ENCODE measurements around the gene ZNF579. TPM values are rescaled to one million over a fixed set of nuclear protein-coding genes. Genes with fewer than 3 reads are reported as not detected.

The ZNF579 gene
- total RNA-seq, 1 donor from 2014 or later, result 35.0 TPM

GRCh38 chr19:55599842-55600661 is 19.4 kb upstream of the ZNF579 start, which contains the start of gene ZNF524:
ZNF524 (plus strand) TSS chr19:55600288; CDS start chr19:55602113, 1,825 bp downstream.
- H3K4me1 Mint-ChIP-seq, result peaks cover 24% of the 10 kb centered on the region
- no peak for TF ChIP-seq CTCF (IDR thresholded peaks at IDR 0.05; ENCODE audit: unreplicated experiment)

GRCh38 chr19:55599468-55599841 is 18.8 kb upstream of the ZNF579 start, which contains the start of gene FIZ1:
FIZ1 (minus strand) TSS chr19:55599517; CDS start chr19:55597865, 1,652 bp downstream.
- TF ChIP-seq CTCF (IDR thresholded peaks at IDR 0.05; ENCODE audit: unreplicated experiment), result no peak
- peaks cover 11% of the 10 kb centered on the region for H3K9me3 Mint-ChIP-seq
- peak within 1 kb of the TSS; percentile 100 for H3K27ac Mint-ChIP-seq
- H3K4me3 Mint-ChIP-seq, result peak within 1 kb of the TSS; percentile 99
- H3K27me3 Mint-ChIP-seq (ENCODE audit: low read depth), result no peaks in the 10 kb centered on the region
- H3K36me3 Mint-ChIP-seq, result peaks cover 36% of the 10 kb centered on the region
- H3K4me1 Mint-ChIP-seq, result peaks cover 19% of the 10 kb centered on the region
- DNase-seq (ENCODE audit: low spot score in 2 of 2, unreplicated experiment in 2 of 2), result peak; percentile 95 to 98

More at GRCh38 chr19:55599842-55600661, 19.4 kb upstream of the ZNF579 start, which contains the start of gene ZNF524:
- Mint-ChIP-seq H3K27me3 (ENCODE audit: low read depth) (no peaks in the 10 kb centered on the region), H3K4me3 (peak within 1 kb of the TSS; percentile 99), H3K9me3 (peaks cover 8% of the 10 kb centered on the region), H3K27ac (peak within 1 kb of the TSS; percentile 100), H3K36me3 (peaks cover 31% of the 10 kb centered on the region)
- DNase-seq (ENCODE audit: low spot score in 2 of 2, unreplicated experiment in 2 of 2), result peak; percentile 84 to 87

- peak; percentile 89 to 98 for DNase-seq (ENCODE audit: low spot score in 2 of 2, unreplicated experiment in 2 of 2)
- Mint-ChIP-seq H3K9me3 (peaks cover 11% of the 10 kb centered on the region), H3K4me1 (peaks cover 18% of the 10 kb centered on the region), H3K36me3 (peaks cover 36% of the 10 kb centered on the region), H3K27ac (peak overlapping the region; percentile 100), H3K27me3 (ENCODE audit: low read depth) (no peaks in the 10 kb centered on the region), H3K4me3 (peak overlapping the region; percentile 99)
- no peak for TF ChIP-seq CTCF (IDR thresholded peaks at IDR 0.05; ENCODE audit: unreplicated experiment)
Measured at GRCh38 chr19:55598719-55599467, 18.2 kb upstream of the ZNF579 start.

- Mint-ChIP-seq H3K27me3 (ENCODE audit: low read depth) (no peaks in the 10 kb centered on the region), H3K4me3 (no peak overlapping the region), H3K9me3 (peaks cover 11% of the 10 kb centered on the region), H3K27ac (no peak overlapping the region), H3K36me3 (peaks cover 41% of the 10 kb centered on the region), H3K4me1 (peaks cover 16% of the 10 kb centered on the region)
- TF ChIP-seq CTCF (IDR thresholded peaks at IDR 0.05; ENCODE audit: unreplicated experiment), result no peak
- DNase-seq (ENCODE audit: low spot score in 2 of 2, unreplicated experiment in 2 of 2), result no peak
Measured at GRCh38 chr19:55598034-55598433, 17.4 kb upstream of the ZNF579 start.

GRCh38 chr19:55597501-55597921 is 16.9 kb upstream of the ZNF579 start:
- Mint-ChIP-seq H3K27me3 (ENCODE audit: low read depth) (no peaks in the 10 kb centered on the region), H3K4me3 (no peak overlapping the region), H3K27ac (no peak overlapping the region), H3K36me3 (peaks cover 41% of the 10 kb centered on the region), H3K4me1 (peaks cover 16% of the 10 kb centered on the region), H3K9me3 (peaks cover 11% of the 10 kb centered on the region)
- no peak for DNase-seq (ENCODE audit: low spot score in 2 of 2, unreplicated experiment in 2 of 2)
- TF ChIP-seq CTCF (IDR thresholded peaks at IDR 0.05; ENCODE audit: unreplicated experiment), result no peak
